Smooth muscle cell (in vitro differentiated cells): ENCODE results near the gene ADRM1. TPM values are rescaled to one million over a fixed set of nuclear protein-coding genes. Genes with fewer than 3 reads are reported as not detected.

ENCODE experiments used
- DNase-seq: peaks from one replicate; lab custom pipeline; 2025; ENCODE audit not compliant: unreplicated experiment; lab: John Stamatoyannopoulos, UW
- H2AFZ ChIP-seq: fragments of 200-600 bp; sonication (generic); 2 replicates; pipeline ENCODE4 v1.6.0; 2016; ENCODE audit warnings: antibody characterized with exemption, low read depth, mild to moderate bottlenecking
- H3F3A ChIP-seq: fragments of 200-600 bp; sonication (generic); 2 replicates; pipeline ENCODE4 v1.6.0; 2017; ENCODE audit warnings: antibody characterized with exemption, low read depth
- H3K27ac ChIP-seq: fragments of 200-600 bp; sonication (generic); 2 replicates; pipeline ENCODE4 v1.5.1; 2016; ENCODE audit warnings: low read depth, mild to moderate bottlenecking
- H3K27me3 ChIP-seq: fragments of 200-600 bp; sonication (generic); 2 replicates; pipeline ENCODE4 v1.6.1; 2016; ENCODE audit warnings: low read depth, mild to moderate bottlenecking
- H3K36me3 ChIP-seq: fragments of 200-600 bp; sonication (generic); 2 replicates; pipeline ENCODE4 v1.5.1; 2016; ENCODE audit warnings: low read depth
- H3K4me1 ChIP-seq: fragments of 200-600 bp; sonication (generic); 2 replicates; pipeline ENCODE4 v1.5.1; 2016; ENCODE audit warnings: low read depth
- H3K4me2 ChIP-seq: fragments of 200-600 bp; sonication (generic); 2 replicates; pipeline ENCODE4 v1.6.0; 2016; ENCODE audit warnings: mild to moderate bottlenecking
- H3K4me3 ChIP-seq: fragments of 200-600 bp; sonication (generic); 2 replicates; pipeline ENCODE4 v1.5.1; 2016; ENCODE audit warnings: mild to moderate bottlenecking
- H3K79me2 ChIP-seq: fragments of 200-600 bp; sonication (generic); 2 replicates; pipeline ENCODE4 v1.6.0; 2016; ENCODE audit warnings: low read depth, mild to moderate bottlenecking
- H3K9ac ChIP-seq: fragments of 200-600 bp; sonication (generic); 2 replicates; pipeline ENCODE4 v1.6.0; 2016; ENCODE audit warnings: low read depth
- H3K9me3 ChIP-seq: fragments of 200-600 bp; sonication (generic); replicated peaks from 2 replicates; pipeline ENCODE4 v1.5.1; 2016; ENCODE audit warnings: low read depth
- H4K20me1 ChIP-seq: fragments of 200-600 bp; sonication (generic); 2 replicates; pipeline ENCODE4 v1.6.0; 2016; ENCODE audit warnings: low read depth
- CTCF ChIP-seq: fragments of 200-600 bp; sonication (generic); IDR thresholded peaks from 2 replicates; pipeline ENCODE4 v1.5.1; 2017; ENCODE audit warnings: borderline replicate concordance, mild to moderate bottlenecking, antibody characterized with exemption; ENCODE audit not compliant: insufficient read depth, poor library complexity, severe bottlenecking
- WGBS: methylation state at CpG from one replicate; pipeline ENCODE4 v1.1.7; 2016; ENCODE audit warnings: low lambda C conversion rate; 5-methylcytosine and 5-hydroxymethylcytosine counted together
- polyA plus RNA-seq: library from polyadenylated mRNA; unstranded; fragments of >200 nt; fragmentation: Nextera tagmentation; extraction: Ambion mirVana; gene quantifications from 2 replicates; pipeline ENCODE4 v1.2.1, GENCODE V29; 2016
- total RNA-seq: library from RNA; depleted of rRNA; stranded (reverse); fragments of >200 nt; gene quantifications from 2 replicates; pipeline ENCODE4 v1.2.3, GENCODE V29; 2014

ADRM1 gene
- total and polyA plus RNA-seq, 2 experiments from 2014 or later: 101 to 121 TPM

- H3F3A ChIP-seq: peaks cover 6% of the 10 kb centered on the region
- H3K27me3 ChIP-seq: no peaks in the 10 kb centered on the region
- no peaks in the 10 kb centered on the region for H3K36me3 ChIP-seq
- peaks cover 14% of the 10 kb centered on the region for H3K4me1 ChIP-seq
- 97% methylated on average over 27 of the region's 27 CpGs for WGBS
- no peak overlapping the region for H2AFZ ChIP-seq
- H3K9me3 ChIP-seq: no peaks in the 10 kb centered on the region
- no peak overlapping the region for H3K27ac ChIP-seq
- H3K4me2 ChIP-seq: no peak overlapping the region
- H3K79me2 ChIP-seq: peaks cover 38% of the 10 kb centered on the region
- no peak overlapping the region for H3K9ac ChIP-seq
- peaks cover 44% of the 10 kb centered on the region for H4K20me1 ChIP-seq
- no peak for TF ChIP-seq CTCF
- no peak overlapping the region for H3K4me3 ChIP-seq
- no peak for DNase-seq
These were observed 3.8 kb downstream of the ADRM1 start for GRCh38 chr20:62306414-62307187.

- Histone ChIP-seq H3K36me3 (no peaks in the 10 kb centered on the region), H2AFZ (no peak overlapping the region), H4K20me1 (peaks cover 44% of the 10 kb centered on the region), H3K27me3 (no peaks in the 10 kb centered on the region), H3K9ac (no peak overlapping the region), H3F3A (peaks cover 3% of the 10 kb centered on the region), H3K4me2 (no peak overlapping the region), H3K79me2 (peaks cover 38% of the 10 kb centered on the region), H3K4me1 (peaks cover 14% of the 10 kb centered on the region), H3K27ac (no peak overlapping the region), H3K9me3 (no peaks in the 10 kb centered on the region), H3K4me3 (no peak overlapping the region)
- WGBS: 96% methylated on average over 37 of the region's 42 CpGs
- no peak for TF ChIP-seq CTCF
- no peak for DNase-seq
These were observed 4.7 kb downstream of the ADRM1 start for GRCh38 chr20:62307226-62308101.

- no peaks in the 10 kb centered on the region for H3K36me3 ChIP-seq
- H3K79me2 ChIP-seq: peaks cover 33% of the 10 kb centered on the region
- no peak overlapping the region for H2AFZ ChIP-seq
- peaks cover 43% of the 10 kb centered on the region for H4K20me1 ChIP-seq
- no peaks in the 10 kb centered on the region for H3K27me3 ChIP-seq
- H3F3A ChIP-seq: peaks cover 3% of the 10 kb centered on the region
- H3K27ac ChIP-seq: no peak overlapping the region
- DNase-seq: no peak
- H3K4me2 ChIP-seq: no peak overlapping the region
- H3K4me3 ChIP-seq: no peak overlapping the region
- H3K9ac ChIP-seq: no peak overlapping the region
- WGBS: 95% methylated on average over 29 of the region's 29 CpGs
- peaks cover 14% of the 10 kb centered on the region for H3K4me1 ChIP-seq
- H3K9me3 ChIP-seq: no peaks in the 10 kb centered on the region
- TF ChIP-seq CTCF: no peak
These were observed 5.5 kb downstream of the ADRM1 start for GRCh38 chr20:62308102-62308822.
